DOHH2 (cell line): ENCODE data around the gene BTG2.
A peak's percentile ranks its signal among the peaks of the same experiment; 100 is the strongest.

Experiments
- H3F3A ChIP-seq: fragments of 200-600 bp; sonication (generic), shearing (Covaris generic); 2 replicates; pipeline ENCODE4 v1.6.0; 2016; ENCODE audit warnings: antibody characterized with exemption, mild to moderate bottlenecking; ENCODE audit not compliant: control insufficient read depth, insufficient read depth
- H3K27ac ChIP-seq: fragments of 200-600 bp; sonication (generic); 2 replicates; pipeline ENCODE4 v1.5.1; 2014; ENCODE audit warnings: low read depth, mild to moderate bottlenecking, low read length, moderate library complexity
- H3K27me3 ChIP-seq: fragments of 200-600 bp; sonication (generic); 2 replicates; pipeline ENCODE4 v1.6.1; 2014; ENCODE audit warnings: mild to moderate bottlenecking, low read length, mixed read lengths; ENCODE audit not compliant: control insufficient read depth
- H3K36me3 ChIP-seq: fragments of 200-600 bp; sonication (generic); 2 replicates; pipeline ENCODE4 v1.6.1; 2014; ENCODE audit warnings: mild to moderate bottlenecking, low read length, moderate library complexity, mixed read lengths; ENCODE audit not compliant: control insufficient read depth
- H3K4me1 ChIP-seq: fragments of 200-600 bp; sonication (generic); 2 replicates; pipeline ENCODE4 v1.6.1; 2014; ENCODE audit warnings: mild to moderate bottlenecking, low read length, mixed read lengths; ENCODE audit not compliant: control insufficient read depth
- H3K4me2 ChIP-seq: fragments of 200-600 bp; sonication (generic); 2 replicates; pipeline ENCODE4 v1.6.0; 2014; ENCODE audit warnings: mild to moderate bottlenecking, low read length, moderate library complexity
- H3K4me3 ChIP-seq: fragments of 200-600 bp; sonication (generic); 2 replicates; pipeline ENCODE4 v1.5.1; 2014; ENCODE audit warnings: mild to moderate bottlenecking, low read length, mixed read lengths
- H3K79me2 ChIP-seq: fragments of 200-600 bp; sonication (generic); 2 replicates; pipeline ENCODE4 v1.6.1; 2014; ENCODE audit warnings: mild to moderate bottlenecking, low read length, mixed read lengths; ENCODE audit not compliant: control insufficient read depth
- H3K9me2 ChIP-seq: fragments of 200-600 bp; sonication (generic); replicated peaks from 2 replicates; pipeline ENCODE4 v1.6.1; 2014; ENCODE audit warnings: mild to moderate bottlenecking, low read length, mixed read lengths; ENCODE audit not compliant: control insufficient read depth
- H3K9me3 ChIP-seq: fragments of 200-600 bp; sonication (generic); 2 replicates; pipeline ENCODE4 v1.6.1; 2014; ENCODE audit warnings: antibody characterized with exemption, low read length, mixed read lengths; ENCODE audit not compliant: control insufficient read depth, insufficient read depth
- H4K20me1 ChIP-seq: fragments of 200-600 bp; sonication (generic); 2 replicates; pipeline ENCODE4 v1.6.0; 2014; ENCODE audit warnings: low read depth, mild to moderate bottlenecking, antibody characterized with exemption, low read length, moderate library complexity; ENCODE audit not compliant: control insufficient read depth, insufficient read depth
- CTCF ChIP-seq: fragments of 200-600 bp; sonication (generic); IDR thresholded peaks from one replicate; pipeline ENCODE4 v1.5.1; 2014; ENCODE audit warnings: antibody characterized with exemption, mild to moderate bottlenecking, low read depth, low read length; ENCODE audit not compliant: poor library complexity, severe bottlenecking
- EZH2phosphoT487 ChIP-seq: fragments of 200-600 bp; sonication (generic); IDR thresholded peaks from 2 replicates; pipeline ENCODE4 v1.6.1; 2017; ENCODE audit warnings: borderline replicate concordance, mild to moderate bottlenecking, antibody characterized with exemption, low read length, moderate library complexity, mixed read lengths

BTG2 gene

GRCh38 chr1:203351037-203351625 lies 45.8 kb downstream of the BTG2 start, which contains the start of gene FMOD:
FMOD (minus strand) TSS chr1:203351122; CDS start chr1:203348270, 2,852 bp downstream.
- TF ChIP-seq CTCF (no peak), EZH2phosphoT487 (no peak)
- no peak within 1 kb of the TSS for H3K27ac ChIP-seq
- no peaks in the 10 kb centered on the region for H4K20me1 ChIP-seq
- peak within 1 kb of the TSS; percentile 59 for H3K4me2 ChIP-seq
- H3K4me3 ChIP-seq = peak within 1 kb of the TSS; percentile 23
- H3K79me2 ChIP-seq = no peaks in the 10 kb centered on the region
- no peaks in the 10 kb centered on the region for H3K9me2 ChIP-seq
- H3K27me3 ChIP-seq = peaks cover 30% of the 10 kb centered on the region
- peaks cover 10% of the 10 kb centered on the region for H3K4me1 ChIP-seq
- H3F3A ChIP-seq = no peaks in the 10 kb centered on the region
- no peaks in the 10 kb centered on the region for H3K36me3 ChIP-seq
- no peaks in the 10 kb centered on the region for H3K9me3 ChIP-seq

- TF ChIP-seq CTCF = no peak
- TF ChIP-seq EZH2phosphoT487 = no peak
- Histone ChIP-seq H3K27ac (no peak overlapping the region), H3K4me3 (no peak overlapping the region), H3K79me2 (no peaks in the 10 kb centered on the region), H3K4me1 (peaks cover 10% of the 10 kb centered on the region), H3K27me3 (peaks cover 41% of the 10 kb centered on the region), H3K9me3 (no peaks in the 10 kb centered on the region), H3K9me2 (no peaks in the 10 kb centered on the region), H3K4me2 (no peak overlapping the region), H4K20me1 (no peaks in the 10 kb centered on the region), H3K36me3 (no peaks in the 10 kb centered on the region), H3F3A (no peaks in the 10 kb centered on the region)
Measured at GRCh38 chr1:203353486-203353885, 48.2 kb downstream of the BTG2 start.

- Histone ChIP-seq H3K9me3 (no peaks in the 10 kb centered on the region), H3K4me3 (no peak overlapping the region), H3K4me1 (peaks cover 10% of the 10 kb centered on the region), H3K4me2 (no peak overlapping the region), H4K20me1 (no peaks in the 10 kb centered on the region), H3F3A (no peaks in the 10 kb centered on the region), H3K27me3 (peaks cover 45% of the 10 kb centered on the region), H3K36me3 (no peaks in the 10 kb centered on the region), H3K79me2 (no peaks in the 10 kb centered on the region), H3K27ac (no peak overlapping the region), H3K9me2 (no peaks in the 10 kb centered on the region)
- TF ChIP-seq CTCF (no peak), EZH2phosphoT487 (no peak)
Measured at GRCh38 chr1:203354246-203354645, 48.9 kb downstream of the BTG2 start.
